ENCODE results near the gene CHEK2.
"Not testable (repeated sequence)": the region's sequence is repeated elsewhere in the genome, so short reads cannot be mapped to it uniquely, and the experiment has no call there.

The CHEK2 gene

GRCh38 chr22:28669387-28669786 lies 72.2 kb downstream of the CHEK2 start:
- H3K9me3 ChIP-seq (ENCODE audit: control insufficient read depth in 2 of 2, low read length in 2 of 2) = no peaks in the 10 kb centered on the region

GRCh38 chr22:28663569-28663942 lies 78.1 kb downstream of the CHEK2 start:
- H3K27me3 ChIP-seq (ENCODE audit: control insufficient read depth in 1 of 2, insufficient read depth in 2 of 2, low read length in 2 of 2); H3K36me3 ChIP-seq (ENCODE audit: control insufficient read depth in 2 of 2, insufficient read depth in 2 of 2, low read length in 2 of 2); H3K9me3 ChIP-seq (ENCODE audit: control insufficient read depth in 2 of 2, low read length in 2 of 2); H3K4me3 ChIP-seq (ENCODE audit: low read length in 2 of 2); H3K9ac ChIP-seq (ENCODE audit: low read length in 2 of 2); H3K27ac ChIP-seq (ENCODE audit: low read length); H3K4me1 ChIP-seq (ENCODE audit: control insufficient read depth, insufficient read depth, low read length): not testable (repeated sequence)

More at GRCh38 chr22:28669387-28669786, 72.2 kb downstream of the CHEK2 start:
- no peak overlapping the region for H3K4me3 ChIP-seq (ENCODE audit: low read length in 2 of 2)
- no peak overlapping the region for H3K9ac ChIP-seq (ENCODE audit: low read length in 2 of 2)
- no peaks in the 10 kb centered on the region for H3K36me3 ChIP-seq (ENCODE audit: control insufficient read depth in 2 of 2, insufficient read depth in 2 of 2, low read length in 2 of 2)
- H3K4me1 ChIP-seq (ENCODE audit: control insufficient read depth, insufficient read depth, low read length) = no peaks in the 10 kb centered on the region
- H3K27ac ChIP-seq (ENCODE audit: low read length) = no peak overlapping the region
- no peaks in the 10 kb centered on the region for H3K27me3 ChIP-seq (ENCODE audit: control insufficient read depth in 1 of 2, insufficient read depth in 2 of 2, low read length in 2 of 2)

- no peaks in the 10 kb centered on the region for H3K9me3 ChIP-seq (ENCODE audit: control insufficient read depth in 2 of 2, low read length in 2 of 2)
- no peaks in the 10 kb centered on the region for H3K27me3 ChIP-seq (ENCODE audit: control insufficient read depth in 1 of 2, insufficient read depth in 2 of 2, low read length in 2 of 2)
- no peak overlapping the region for H3K27ac ChIP-seq (ENCODE audit: low read length)
- no peak overlapping the region for H3K4me3 ChIP-seq (ENCODE audit: low read length in 2 of 2)
- no peak overlapping the region for H3K9ac ChIP-seq (ENCODE audit: low read length in 2 of 2)
- no peaks in the 10 kb centered on the region for H3K4me1 ChIP-seq (ENCODE audit: control insufficient read depth, insufficient read depth, low read length)
- H3K36me3 ChIP-seq (ENCODE audit: control insufficient read depth in 2 of 2, insufficient read depth in 2 of 2, low read length in 2 of 2) = peaks cover 0 to 2% of the 10 kb centered on the region in 2 donors
Measured at GRCh38 chr22:28658448-28658847, 83.2 kb downstream of the CHEK2 start.

GRCh38 chr22:28656181-28656580 lies 85.4 kb downstream of the CHEK2 start:
- no peaks in the 10 kb centered on the region for H3K4me1 ChIP-seq (ENCODE audit: control insufficient read depth, insufficient read depth, low read length)
- H3K4me3 ChIP-seq (ENCODE audit: low read length in 2 of 2) = no peak overlapping the region
- H3K27me3 ChIP-seq (ENCODE audit: control insufficient read depth in 1 of 2, insufficient read depth in 2 of 2, low read length in 2 of 2) = no peaks in the 10 kb centered on the region
- no peak overlapping the region for H3K27ac ChIP-seq (ENCODE audit: low read length)
- H3K9ac ChIP-seq (ENCODE audit: low read length in 2 of 2) = no peak overlapping the region
- peaks cover 0 to 2% of the 10 kb centered on the region in 2 donors for H3K36me3 ChIP-seq (ENCODE audit: control insufficient read depth in 2 of 2, insufficient read depth in 2 of 2, low read length in 2 of 2)
- no peaks in the 10 kb centered on the region for H3K9me3 ChIP-seq (ENCODE audit: control insufficient read depth in 2 of 2, low read length in 2 of 2)

- no peaks in the 10 kb centered on the region for H3K36me3 ChIP-seq (ENCODE audit: control insufficient read depth in 2 of 2, insufficient read depth in 2 of 2, low read length in 2 of 2)
- H3K27ac ChIP-seq (ENCODE audit: low read length) = no peak overlapping the region
- H3K9me3 ChIP-seq (ENCODE audit: control insufficient read depth in 2 of 2, low read length in 2 of 2) = no peaks in the 10 kb centered on the region
- no peaks in the 10 kb centered on the region for H3K27me3 ChIP-seq (ENCODE audit: control insufficient read depth in 1 of 2, insufficient read depth in 2 of 2, low read length in 2 of 2)
- H3K9ac ChIP-seq (ENCODE audit: low read length in 2 of 2) = no peak overlapping the region
- H3K4me3 ChIP-seq (ENCODE audit: low read length in 2 of 2) = no peak overlapping the region
- H3K4me1 ChIP-seq (ENCODE audit: control insufficient read depth, insufficient read depth, low read length) = no peaks in the 10 kb centered on the region
Measured at GRCh38 chr22:28650463-28650862, 91.2 kb downstream of the CHEK2 start.

- no peak overlapping the region for H3K27ac ChIP-seq (ENCODE audit: low read length)
- H3K4me1 ChIP-seq (ENCODE audit: control insufficient read depth, insufficient read depth, low read length) = no peaks in the 10 kb centered on the region
- no peak overlapping the region for H3K9ac ChIP-seq (ENCODE audit: low read length in 2 of 2)
- no peak overlapping the region for H3K4me3 ChIP-seq (ENCODE audit: low read length in 2 of 2)
- H3K36me3 ChIP-seq (ENCODE audit: control insufficient read depth in 2 of 2, insufficient read depth in 2 of 2, low read length in 2 of 2) = no peaks in the 10 kb centered on the region
- no peaks in the 10 kb centered on the region for H3K9me3 ChIP-seq (ENCODE audit: control insufficient read depth in 2 of 2, low read length in 2 of 2)
- no peaks in the 10 kb centered on the region for H3K27me3 ChIP-seq (ENCODE audit: control insufficient read depth in 1 of 2, insufficient read depth in 2 of 2, low read length in 2 of 2)
Measured at GRCh38 chr22:28648792-28649191, 92.8 kb downstream of the CHEK2 start.

- no peak overlapping the region for H3K9ac ChIP-seq (ENCODE audit: low read length in 2 of 2)
- no peaks in the 10 kb centered on the region for H3K4me1 ChIP-seq (ENCODE audit: control insufficient read depth, insufficient read depth, low read length)
- H3K9me3 ChIP-seq (ENCODE audit: control insufficient read depth in 2 of 2, low read length in 2 of 2) = no peaks in the 10 kb centered on the region
- no peaks in the 10 kb centered on the region for H3K27me3 ChIP-seq (ENCODE audit: control insufficient read depth in 1 of 2, insufficient read depth in 2 of 2, low read length in 2 of 2)
- H3K36me3 ChIP-seq (ENCODE audit: control insufficient read depth in 2 of 2, insufficient read depth in 2 of 2, low read length in 2 of 2) = no peaks in the 10 kb centered on the region
- no peak overlapping the region for H3K27ac ChIP-seq (ENCODE audit: low read length)
- no peak overlapping the region for H3K4me3 ChIP-seq (ENCODE audit: low read length in 2 of 2)
Measured at GRCh38 chr22:28647216-28647615, 94.4 kb downstream of the CHEK2 start.

- no peak overlapping the region for H3K9ac ChIP-seq (ENCODE audit: low read length in 2 of 2)
Measured at GRCh38 chr22:28639321-28639720, 102.3 kb downstream of the CHEK2 start.

More at GRCh38 chr22:28639321-28639720, 102.3 kb downstream of the CHEK2 start:
- Histone ChIP-seq H3K9me3 (ENCODE audit: control insufficient read depth in 2 of 2, low read length in 2 of 2) (no peaks in the 10 kb centered on the region), H3K27ac (ENCODE audit: low read length) (no peak overlapping the region), H3K4me3 (ENCODE audit: low read length in 2 of 2) (no peak overlapping the region), H3K27me3 (ENCODE audit: control insufficient read depth in 1 of 2, insufficient read depth in 2 of 2, low read length in 2 of 2) (no peaks in the 10 kb centered on the region), H3K4me1 (ENCODE audit: control insufficient read depth, insufficient read depth, low read length) (no peaks in the 10 kb centered on the region), H3K36me3 (ENCODE audit: control insufficient read depth in 2 of 2, insufficient read depth in 2 of 2, low read length in 2 of 2) (no peaks in the 10 kb centered on the region)
